ENCODE measurements around the gene SORCS1.
"Not testable (repeated sequence)": the region's sequence is repeated elsewhere in the genome, so short reads cannot be mapped to it uniquely, and the experiment has no call there.

SORCS1 gene

DNA sequence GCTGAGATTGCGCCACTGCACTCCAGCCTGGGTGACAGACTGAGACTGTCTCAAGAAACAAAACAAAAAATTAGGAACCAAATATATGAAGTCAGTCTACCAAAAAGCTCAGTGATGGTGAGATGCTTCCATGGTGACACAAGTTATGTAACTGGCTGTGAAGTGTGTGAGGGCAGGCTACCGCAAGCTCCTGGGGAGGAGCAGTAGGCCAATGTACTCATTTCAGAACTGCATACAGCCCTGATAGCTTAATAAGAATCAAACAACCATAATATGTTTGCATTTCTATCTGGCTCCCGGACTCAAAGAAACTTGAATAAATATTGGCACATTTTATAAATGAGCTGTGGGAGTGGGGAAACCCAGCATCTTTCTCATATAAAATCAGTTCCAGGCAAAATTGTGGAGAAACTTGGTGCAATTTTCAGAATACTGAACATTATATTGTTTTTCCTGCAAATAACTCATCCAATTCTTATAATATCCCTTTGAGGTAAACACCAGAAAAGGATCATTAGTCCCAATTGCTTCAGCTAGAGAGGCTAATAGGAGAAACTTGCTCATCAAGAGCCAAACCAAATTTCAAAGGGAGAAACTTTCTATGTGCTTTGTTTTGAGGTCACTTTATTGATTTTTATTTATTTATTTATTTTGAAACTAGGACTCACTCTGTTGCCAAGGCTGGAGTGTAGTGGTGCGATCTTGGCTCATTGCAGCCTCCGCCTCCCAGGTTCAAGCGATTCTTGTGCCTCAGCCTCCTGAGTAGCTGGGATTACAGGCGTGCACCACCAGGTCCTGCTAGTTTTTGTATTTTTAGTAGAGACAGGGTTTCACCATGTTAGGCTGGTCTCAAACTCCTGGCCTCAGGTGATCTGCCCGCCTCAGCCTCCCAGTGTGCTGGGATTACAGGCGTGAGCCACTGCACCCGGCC, 127.0 kb downstream of the SORCS1 start:
- no peak for DNase-seq

DNA sequence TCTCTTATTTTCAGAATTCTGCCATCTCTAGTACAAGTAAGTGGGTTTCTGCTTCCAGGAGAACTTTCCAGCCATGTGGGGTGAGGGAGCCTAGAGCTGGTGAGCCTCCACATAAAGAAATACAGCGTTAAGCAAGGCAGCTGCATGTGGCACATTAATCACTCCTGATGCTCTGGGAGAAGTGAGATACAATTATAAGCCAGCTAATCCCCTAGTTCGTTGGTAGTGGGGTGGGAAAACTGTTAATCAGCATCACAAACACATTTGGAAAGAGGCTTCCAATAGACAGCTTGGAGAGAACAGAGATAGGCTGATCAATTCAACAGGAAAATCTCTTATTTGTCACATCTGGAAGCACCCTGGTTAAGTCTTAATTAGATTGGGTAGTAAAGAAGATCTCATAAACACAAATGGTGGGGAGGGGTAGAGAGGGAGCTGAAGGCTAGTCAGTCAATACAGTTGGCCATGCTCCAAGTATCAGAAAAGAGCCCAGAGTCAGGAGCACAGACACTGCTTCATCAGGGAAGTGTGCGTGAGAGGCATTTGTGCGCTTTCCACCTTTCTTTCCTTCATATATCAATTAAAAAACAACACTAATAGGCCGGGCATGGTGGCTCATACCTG, 130.6 kb downstream of the SORCS1 start:
- no peak for DNase-seq

DNA sequence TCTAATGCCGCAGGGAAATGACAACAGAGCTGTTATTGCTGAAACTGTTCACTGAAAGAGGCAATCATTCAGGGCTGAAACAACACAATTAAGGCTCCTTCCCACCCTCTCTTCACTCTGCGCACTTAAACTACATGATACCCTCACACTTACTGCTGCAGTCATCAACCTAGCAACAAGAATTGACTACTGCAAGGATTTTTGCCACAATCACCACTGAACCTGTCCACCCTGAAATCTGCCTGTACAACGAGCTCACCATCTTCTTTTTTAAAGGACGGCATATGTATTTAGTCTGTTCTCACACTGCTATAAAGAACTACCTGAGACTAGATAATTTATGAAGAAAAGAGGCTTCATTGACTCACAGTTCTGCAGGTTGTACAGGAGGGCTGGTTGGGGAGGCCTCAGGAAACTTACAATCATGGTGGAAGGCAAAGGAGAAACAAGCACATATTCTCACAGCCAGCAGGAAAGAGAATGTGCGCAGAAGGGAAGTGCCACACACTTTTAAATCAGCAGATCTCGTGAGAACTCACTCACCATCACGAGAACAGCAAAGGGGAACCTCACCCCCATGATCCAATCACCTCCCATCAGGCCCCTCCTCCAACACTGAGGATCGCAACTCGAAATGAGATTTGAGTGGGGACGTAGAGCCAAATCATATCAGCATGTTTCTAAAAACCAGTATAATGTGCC, 131.7 kb downstream of the SORCS1 start:
- no peak for DNase-seq

DNA sequence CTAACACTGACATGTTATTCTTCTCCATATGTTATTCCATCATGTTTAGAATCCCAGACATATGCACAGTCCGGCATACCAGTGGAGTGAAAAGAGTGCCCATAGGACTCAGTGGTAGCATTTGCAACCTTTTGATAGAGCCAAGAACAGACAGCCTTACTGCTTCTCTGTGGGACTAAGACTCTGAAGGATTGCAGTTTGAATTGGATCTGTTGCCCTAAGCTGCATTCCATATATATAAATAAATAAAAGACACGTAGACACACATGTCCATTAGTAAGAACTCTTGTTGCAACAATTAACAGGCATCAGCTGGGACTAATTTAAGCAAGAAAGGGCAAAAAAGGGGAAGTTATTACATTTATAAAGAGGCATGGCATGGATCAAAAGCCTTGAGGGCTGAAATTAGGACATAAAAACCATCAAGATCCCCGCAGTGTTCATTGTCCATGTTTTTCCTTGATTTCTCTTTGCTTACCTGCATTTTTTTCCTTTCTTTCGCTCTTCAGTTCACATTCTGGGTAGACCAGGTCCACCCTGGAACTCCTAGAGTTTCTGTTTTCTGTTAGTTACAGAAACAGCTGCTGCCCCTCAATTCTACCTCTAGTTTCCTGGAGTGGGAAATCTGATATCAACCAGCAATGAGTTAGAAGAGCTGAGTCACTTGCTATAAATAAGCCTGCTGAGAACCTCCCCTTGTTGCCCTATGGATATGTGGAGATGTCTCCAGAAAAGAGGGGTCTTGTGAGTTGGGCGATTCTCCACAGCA, 132.4 kb downstream of the SORCS1 start:
- DNase-seq: no peak

DNA sequence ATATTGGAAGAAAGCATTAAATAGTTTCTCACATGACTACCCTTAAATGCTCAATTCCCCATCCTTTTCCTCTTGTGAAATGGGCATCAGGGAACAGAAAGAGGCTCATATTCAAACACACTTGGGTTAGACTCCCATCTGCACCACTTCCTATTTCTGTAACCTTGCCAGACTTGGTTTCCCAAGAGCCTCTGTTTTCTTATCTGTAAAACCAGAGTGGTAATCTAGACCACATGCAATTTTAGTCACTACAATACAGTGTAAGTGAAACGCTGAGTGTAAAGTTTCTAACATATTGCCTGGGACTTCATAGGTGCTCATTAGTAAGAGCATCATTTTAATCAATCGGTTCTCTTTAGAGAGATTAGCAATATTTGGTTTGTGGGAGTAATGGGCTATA, 136.3 kb downstream of the SORCS1 start:
- DNase-seq: no peak

DNA sequence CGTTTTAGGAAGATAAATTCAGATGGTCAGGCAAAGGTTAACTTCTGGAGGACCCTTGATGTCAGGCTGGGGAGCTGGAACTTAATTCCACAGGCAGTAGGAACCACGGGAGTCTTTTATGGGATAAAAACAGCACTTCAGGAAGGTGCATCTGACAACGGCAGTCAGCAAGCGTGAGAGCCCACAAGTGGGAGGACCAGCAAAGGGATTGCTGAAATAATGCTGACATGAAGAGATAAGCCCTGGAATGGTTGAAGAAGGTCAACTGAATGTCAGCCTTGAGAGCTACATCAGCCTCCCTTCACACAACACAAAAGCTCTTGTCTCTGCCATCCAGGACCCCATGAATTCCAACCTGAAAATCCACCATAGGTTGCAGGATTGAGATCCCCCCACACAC, 138.8 kb downstream of the SORCS1 start:
- DNase-seq: no peak

DNA sequence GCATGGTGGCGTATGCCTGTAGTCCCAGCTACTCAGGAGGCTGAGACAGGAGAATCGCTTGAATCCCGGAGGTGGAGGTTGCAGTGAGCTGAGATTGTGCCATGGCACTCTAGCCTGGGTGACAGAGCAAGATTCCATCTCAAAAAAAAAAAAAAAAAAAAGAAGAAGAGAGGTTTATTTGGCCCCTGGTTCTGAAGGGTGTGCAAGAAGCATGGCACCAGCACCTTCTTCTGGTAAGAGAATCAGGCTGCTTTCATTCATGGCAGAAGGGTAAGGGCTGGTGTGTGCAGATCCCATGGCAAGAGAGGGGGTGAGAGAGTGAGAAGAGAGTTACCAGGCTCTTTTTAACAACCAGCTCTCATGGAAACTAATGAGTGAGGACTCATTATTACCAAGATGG, 140.5 kb downstream of the SORCS1 start:
- not testable (repeated sequence) for DNase-seq

DNA sequence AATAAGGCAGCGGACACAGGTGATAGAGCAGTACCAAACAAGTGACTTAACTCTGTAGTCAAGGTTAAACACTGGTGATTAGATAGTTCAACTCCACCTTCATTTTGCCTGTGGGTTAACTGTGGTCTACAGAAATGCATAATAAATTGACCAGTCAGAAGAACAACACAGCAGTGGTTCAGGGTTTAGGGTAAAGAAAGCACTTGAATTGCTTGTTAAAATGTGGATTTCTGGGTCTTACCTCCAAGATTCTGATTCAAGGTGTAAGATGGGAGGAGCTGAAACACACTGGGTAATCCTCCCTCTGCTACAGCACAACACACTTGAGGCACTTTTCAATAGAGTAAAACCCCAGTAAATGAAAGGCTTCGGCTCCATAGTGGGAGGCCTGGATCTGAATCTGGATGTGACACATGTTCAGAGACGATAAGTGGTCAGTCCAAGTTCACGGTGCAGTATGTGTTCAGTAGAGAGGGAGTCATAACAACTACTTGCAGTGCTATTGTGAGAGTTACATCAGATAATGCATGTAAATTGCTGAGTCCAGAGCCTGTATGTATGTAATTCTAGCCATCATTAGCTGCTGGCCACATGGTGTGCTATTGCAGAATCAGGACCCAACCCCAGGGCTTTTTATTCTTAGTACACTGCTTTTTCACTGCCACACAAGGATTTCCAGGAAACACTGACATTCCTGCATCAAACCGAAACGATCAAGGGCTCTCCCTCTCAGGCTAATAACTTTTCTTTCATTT, 141.7 kb downstream of the SORCS1 start:
- no peak for DNase-seq

DNA sequence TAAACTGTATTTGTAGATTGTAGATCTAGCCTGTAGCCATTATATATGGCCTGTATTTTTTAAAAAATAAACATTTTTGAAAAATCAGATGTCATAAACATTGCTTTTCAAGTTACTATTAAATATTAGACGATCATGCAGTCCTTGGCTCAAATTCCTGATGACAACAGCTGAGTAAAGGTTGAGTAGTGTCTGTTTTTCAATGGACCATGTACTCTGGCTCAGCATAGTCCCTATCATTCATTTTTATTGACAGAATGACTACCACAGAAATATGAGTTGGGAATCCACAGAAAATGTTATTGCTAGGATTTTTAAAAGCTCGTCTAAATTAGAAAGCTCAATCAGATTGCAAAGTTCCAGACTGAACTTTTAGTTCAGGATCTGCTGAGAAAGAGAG, 145.4 kb downstream of the SORCS1 start:
- no peak for DNase-seq

DNA sequence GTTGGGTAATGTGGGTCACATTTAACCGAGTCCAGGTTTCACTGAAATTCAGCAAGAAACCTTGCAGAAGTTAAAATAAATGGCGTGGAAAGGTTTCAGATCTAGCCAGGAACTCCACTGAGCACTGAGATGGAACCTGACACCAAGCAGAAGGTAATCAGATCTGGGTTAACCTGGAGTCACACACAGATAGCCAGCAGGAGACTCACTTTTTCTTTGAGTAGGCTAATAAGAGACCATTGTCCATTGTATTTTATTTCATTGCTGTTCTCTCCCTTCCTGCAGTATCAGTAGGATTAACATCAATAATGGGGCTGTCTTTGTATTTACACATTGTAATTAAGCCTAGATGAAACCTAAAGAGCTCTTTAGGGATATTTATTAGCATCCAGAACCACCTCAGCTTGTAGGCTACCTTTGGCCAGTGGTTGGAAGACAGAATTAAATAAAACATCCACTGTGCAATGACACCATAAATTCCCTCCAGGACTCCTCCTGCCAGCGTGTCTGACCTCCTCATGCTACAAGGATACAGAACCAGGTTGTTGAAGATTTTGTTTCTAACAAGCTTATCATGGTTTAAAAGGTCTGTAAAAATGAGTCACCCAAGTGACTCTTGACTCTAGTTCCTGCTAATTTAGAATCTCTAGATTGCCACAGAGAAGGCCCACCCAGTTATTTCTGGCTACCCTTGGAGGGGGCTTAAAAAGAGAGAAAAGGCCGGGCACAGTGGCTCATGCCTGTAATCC, 151.1 kb downstream of the SORCS1 start:
- no peak for DNase-seq

DNA sequence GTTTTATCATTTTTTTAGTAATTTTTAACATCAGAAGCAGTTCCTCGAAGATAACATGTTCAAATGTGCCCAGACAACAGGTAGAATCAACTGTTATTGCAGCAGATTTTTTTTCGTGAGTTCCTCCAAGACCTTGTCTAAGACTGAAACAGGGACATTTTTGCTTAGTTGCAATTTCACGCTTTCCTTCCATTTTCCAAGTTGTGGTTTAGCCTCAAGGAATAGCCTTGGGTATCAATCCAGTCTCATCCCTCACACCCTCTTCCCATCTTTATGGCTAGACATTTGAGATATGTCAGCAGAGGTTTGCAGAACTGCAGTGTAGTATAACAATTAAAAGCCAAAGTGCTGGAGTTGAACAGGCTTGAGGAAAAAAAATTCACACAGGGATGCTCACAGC, 152.5 kb downstream of the SORCS1 start:
- DNase-seq: no peak

DNA sequence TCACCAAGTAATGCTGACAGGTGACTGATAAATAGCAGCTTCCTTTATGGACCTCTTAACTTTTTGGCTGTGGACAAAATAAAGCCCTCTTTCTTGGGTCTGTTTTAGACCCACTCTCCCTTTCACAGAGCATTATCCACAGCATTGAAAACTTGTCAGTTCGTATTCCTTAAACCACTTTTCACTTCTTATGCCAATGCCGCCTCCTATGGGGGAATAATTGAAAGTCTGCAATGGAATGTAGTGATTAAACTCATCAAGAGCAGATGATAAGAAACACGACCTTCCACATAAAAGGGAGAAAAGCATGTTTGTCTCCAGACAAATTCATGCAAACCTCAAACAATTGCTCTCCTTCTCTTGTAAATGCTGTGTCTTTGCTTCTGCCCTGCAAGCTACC, 153.4 kb downstream of the SORCS1 start:
- DNase-seq: no peak

DNA sequence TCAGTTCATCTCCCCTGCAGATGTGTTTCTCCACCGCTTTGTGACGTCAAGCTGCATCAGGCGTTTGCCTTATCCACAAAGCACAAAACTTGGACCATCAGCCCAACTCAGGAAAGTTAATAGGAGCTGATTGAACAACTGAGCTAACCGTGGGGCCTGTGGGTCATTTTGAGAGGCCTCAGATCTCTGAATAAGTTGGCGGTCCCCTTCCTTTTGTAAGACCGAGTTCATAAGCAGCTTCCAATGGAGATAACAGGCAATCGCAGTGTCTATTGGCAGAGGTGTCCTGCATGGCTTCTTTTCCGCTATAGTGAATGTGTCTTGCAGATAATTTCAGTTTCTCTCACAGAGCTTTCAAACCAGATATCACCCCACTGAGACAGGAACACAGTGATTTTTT, 154.0 kb downstream of the SORCS1 start:
- DNase-seq: no peak

DNA sequence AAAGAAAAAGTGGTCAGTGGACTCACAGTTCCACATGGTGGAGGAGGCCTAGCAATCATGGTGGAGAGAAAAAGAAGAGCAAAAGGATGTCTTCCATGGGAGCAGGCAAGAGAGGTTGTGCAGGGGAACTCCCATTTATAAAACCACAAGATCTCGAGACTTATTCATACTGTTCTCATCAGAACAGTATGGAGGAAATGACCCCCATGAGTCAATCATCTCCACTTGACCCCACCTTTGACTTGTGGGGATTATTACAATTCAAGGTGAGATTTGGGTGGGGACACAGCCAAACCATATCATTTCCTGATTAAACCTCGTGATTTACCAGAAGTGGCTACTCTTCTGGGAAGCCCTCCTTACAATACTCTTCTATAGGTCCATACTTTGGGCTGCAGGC, 160.1 kb downstream of the SORCS1 start:
- DNase-seq: no peak

DNA sequence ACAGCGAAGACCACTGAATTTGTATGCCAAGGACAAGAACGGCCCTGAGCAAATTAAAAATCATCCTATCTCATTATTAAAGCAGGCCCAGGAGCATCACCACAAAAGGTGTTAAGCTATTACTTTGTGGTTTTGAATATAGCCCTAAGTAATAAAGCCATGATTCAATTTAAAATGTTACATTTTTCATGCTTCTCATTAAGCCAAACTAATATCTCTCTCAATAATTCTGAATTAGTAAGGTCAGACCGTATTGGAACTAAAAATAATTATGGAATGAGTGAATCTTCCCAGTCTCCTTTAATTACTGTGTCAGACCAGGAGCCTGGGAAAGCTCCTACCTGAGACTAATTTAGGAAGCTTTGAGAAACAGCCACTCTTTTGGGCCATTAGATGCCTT, 162.4 kb downstream of the SORCS1 start:
- DNase-seq: no peak

DNA sequence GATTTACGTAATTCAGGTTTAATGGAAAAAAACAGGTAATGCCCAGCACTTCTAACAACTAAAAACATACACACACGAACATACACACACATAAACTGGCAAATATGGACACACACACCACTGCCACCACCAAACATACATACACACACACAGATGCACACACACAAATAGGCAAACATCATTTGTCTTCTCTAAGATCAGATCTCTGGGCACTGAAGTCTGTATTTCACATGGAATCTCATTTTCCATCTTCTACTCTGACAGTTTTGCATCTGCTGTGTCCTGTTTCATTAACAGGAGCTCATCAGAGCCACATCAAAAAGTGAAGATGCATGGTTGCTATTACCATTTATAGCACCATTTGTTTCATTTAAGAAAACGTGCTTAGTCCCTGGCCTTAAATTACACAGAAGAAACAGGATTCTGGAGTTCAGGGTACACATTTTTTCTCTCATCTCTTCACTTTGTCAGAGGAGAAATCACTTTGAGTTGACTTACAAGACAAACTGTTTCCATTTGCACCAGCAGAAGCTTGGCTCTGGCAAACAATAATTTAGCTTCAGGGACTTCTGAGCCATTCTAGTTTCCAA, 165.3 kb downstream of the SORCS1 start:
- DNase-seq: no peak

DNA sequence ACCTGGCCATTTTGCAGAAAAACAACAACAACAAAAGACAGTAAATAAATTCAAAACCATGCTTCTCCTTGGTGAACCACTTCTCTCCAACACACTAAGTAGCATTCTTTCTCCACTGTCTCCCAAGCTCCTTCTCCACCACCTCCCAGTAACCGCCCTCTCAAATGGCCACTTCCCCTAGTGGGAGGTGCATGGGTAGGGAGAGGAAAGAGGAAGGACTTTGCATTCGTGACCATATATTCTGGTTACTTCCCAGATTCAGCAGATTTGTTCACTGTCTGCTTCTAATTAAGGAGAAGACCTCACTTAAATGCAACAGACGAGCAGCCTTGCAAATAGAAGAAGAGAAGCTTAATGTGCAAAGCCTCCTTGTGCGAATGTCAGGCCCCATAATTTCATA, 166.8 kb downstream of the SORCS1 start:
- no peak for DNase-seq

DNA sequence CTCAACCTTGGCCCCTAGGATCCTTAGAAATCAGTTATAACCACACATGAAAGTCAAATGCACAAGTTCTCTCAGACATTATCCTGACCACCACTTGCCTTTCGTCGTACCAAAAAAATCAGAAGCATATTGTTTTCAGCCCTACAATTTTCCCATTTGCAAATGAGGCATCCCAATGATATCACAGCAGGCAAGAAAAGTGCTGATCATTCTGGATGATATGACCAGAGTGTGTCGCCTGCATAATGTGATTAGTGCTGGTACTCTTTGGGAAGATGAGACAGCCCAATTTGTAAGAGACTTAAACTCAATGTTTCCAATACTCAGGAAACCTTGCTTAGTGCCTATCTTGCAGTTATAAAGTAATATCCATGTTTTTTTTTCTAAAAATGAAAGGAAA, 168.0 kb downstream of the SORCS1 start:
- DNase-seq: no peak

DNA sequence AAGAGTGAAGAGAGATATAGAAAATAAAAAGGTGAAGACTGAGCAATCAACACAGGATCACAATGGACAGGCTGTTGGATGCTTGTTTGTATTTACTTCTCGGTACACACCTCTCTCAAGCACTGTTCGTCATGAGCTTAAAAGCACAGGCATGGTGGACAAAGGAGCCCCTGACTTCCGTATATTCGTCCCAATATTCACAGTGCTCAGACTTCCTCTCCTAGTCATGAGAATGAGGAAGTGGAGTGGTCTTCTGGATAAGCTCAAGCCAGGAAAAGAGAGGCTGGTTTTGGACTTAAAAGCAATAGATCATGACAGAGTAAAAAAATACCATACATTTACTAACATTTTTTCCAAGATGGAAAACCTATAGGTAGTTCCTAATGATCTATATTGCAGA, 172.5 kb downstream of the SORCS1 start:
- DNase-seq: no peak

DNA sequence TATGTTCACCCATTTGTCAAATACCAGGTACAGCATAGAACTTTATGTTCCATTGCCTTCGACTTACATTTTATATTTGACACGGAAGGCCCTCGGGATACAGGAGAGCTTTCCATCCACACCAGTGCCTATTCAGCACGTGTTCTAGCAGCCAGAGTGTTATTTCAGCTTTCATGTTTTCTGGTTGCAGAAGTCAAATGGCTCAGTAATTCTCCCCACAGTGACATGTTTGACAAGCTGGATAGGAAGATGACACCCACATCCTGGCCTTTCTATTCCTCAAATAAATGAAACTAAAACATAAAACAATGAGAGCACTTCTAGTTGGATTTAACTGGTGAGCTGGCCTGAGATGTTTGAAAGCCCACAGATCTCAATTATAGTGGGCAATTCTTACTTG, 173.4 kb downstream of the SORCS1 start:
- no peak for DNase-seq

DNA sequence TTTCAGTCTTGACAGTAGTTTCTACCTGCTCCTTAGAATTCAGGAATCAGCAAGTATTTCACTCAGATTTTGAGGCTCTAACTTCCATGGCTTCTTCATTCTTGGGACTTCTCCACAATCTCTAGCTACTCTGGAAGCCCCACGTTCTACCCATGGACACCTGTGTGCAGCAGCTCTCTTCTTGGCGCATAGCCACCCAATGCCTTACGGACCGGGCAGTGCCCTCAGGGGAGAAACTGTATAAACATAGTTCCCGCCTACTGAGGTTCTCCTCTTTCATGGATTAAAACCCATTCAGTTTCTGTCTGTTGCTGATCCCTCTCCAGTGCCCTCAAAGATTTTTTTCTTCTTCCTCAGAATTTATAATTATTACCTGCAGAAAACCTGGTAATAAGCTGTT, 177.1 kb downstream of the SORCS1 start:
- DNase-seq: no peak
